RPMI8226 (cell line): ENCODE measurements around the gene TAS1R1.

Experiments used
- DNase-seq: peaks from one replicate; pipeline ENCODE4 v3.0.0-alpha.2; 2015

TAS1R1 gene

GRCh38 chr1:6554907-6555778 is at the start of gene TAS1R1:
TAS1R1 (plus strand) TSS chr1:6555307; CDS start chr1:6555374, 67 bp downstream.
- DNase-seq: no peak

- no peak for DNase-seq
Observed at GRCh38 chr1:6505367-6506209, 49.5 kb upstream of the TAS1R1 start.

- DNase-seq: no peak
Observed at GRCh38 chr1:6506210-6507036, 48.7 kb upstream of the TAS1R1 start.

GRCh38 chr1:6507037-6507428 is 48.1 kb upstream of the TAS1R1 start:
- no peak for DNase-seq

- DNase-seq: no peak
Observed at GRCh38 chr1:6507461-6507911, 47.6 kb upstream of the TAS1R1 start.

GRCh38 chr1:6508154-6508815 is 46.8 kb upstream of the TAS1R1 start:
- DNase-seq: peak; percentile 47

GRCh38 chr1:6508816-6509189 is 46.3 kb upstream of the TAS1R1 start:
- DNase-seq: no peak

GRCh38 chr1:6509220-6509918 is 45.7 kb upstream of the TAS1R1 start:
- no peak for DNase-seq

GRCh38 chr1:6509919-6510291 is 45.2 kb upstream of the TAS1R1 start:
- no peak for DNase-seq

GRCh38 chr1:6510493-6510892 is 44.6 kb upstream of the TAS1R1 start:
- DNase-seq: no peak

- DNase-seq: no peak
Observed at GRCh38 chr1:6511056-6511455, 44.1 kb upstream of the TAS1R1 start.

- no peak for DNase-seq
Observed at GRCh38 chr1:6511561-6512244, 43.4 kb upstream of the TAS1R1 start.

- DNase-seq: no peak
Observed at GRCh38 chr1:6512245-6512907, 42.7 kb upstream of the TAS1R1 start.

GRCh38 chr1:6512908-6513280 is 42.2 kb upstream of the TAS1R1 start:
- DNase-seq: no peak

GRCh38 chr1:6513320-6513801 is 41.7 kb upstream of the TAS1R1 start:
- peak; percentile 66 for DNase-seq

- DNase-seq: no peak
Observed at GRCh38 chr1:6515771-6516170, 39.3 kb upstream of the TAS1R1 start.

GRCh38 chr1:6517435-6517851 is 37.7 kb upstream of the TAS1R1 start:
- DNase-seq: no peak

- no peak for DNase-seq
Observed at GRCh38 chr1:6519491-6519934, 35.6 kb upstream of the TAS1R1 start.

GRCh38 chr1:6519935-6520671 is 35.0 kb upstream of the TAS1R1 start:
- DNase-seq: peak; percentile 75

GRCh38 chr1:6521536-6521935 is 33.6 kb upstream of the TAS1R1 start:
- DNase-seq: no peak
